ENCODE data around the gene FOXN3.
A peak's percentile ranks its signal among the peaks of the same experiment; 100 is the strongest.

FOXN3 gene

GRCh38 chr14:89339158-89339557, 77.9 kb downstream of the FOXN3 start:
- Mint-ChIP-seq H3K27me3 (no peaks in the 10 kb centered on the region), H3K36me3 (ENCODE audit: low read depth) (peaks cover 28% of the 10 kb centered on the region), H3K4me1 (ENCODE audit: low read depth) (peaks cover 57% of the 10 kb centered on the region), H3K4me3 (no peak overlapping the region), H3K27ac (no peak overlapping the region), H3K9me3 (no peaks in the 10 kb centered on the region)

DNA sequence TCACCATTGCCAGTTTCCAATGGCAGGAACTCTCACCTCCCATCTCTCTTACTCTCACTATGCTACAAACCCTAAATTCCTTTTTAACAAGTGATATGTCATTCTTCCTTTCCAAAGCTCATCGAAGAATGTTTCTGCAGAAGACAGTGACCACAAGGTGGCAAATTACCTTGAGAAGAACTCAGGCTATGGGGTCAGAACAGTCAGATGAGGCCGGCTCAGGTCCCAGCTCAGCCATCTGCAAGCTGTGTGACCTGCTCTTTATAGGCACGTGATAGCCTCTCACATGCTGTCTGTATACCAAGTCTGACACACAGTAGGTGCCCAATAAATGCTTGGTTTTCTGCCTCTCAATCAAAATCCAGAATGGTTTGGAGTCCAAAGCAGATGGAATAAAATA, 80.7 kb downstream of the FOXN3 start:
- no peak overlapping the region for H3K27ac Mint-ChIP-seq
- H3K27me3 Mint-ChIP-seq: no peaks in the 10 kb centered on the region
- H3K36me3 Mint-ChIP-seq (ENCODE audit: low read depth): peaks cover 33% of the 10 kb centered on the region
- H3K4me1 Mint-ChIP-seq (ENCODE audit: low read depth): peaks cover 62% of the 10 kb centered on the region
- no peaks in the 10 kb centered on the region for H3K9me3 Mint-ChIP-seq
- H3K4me3 Mint-ChIP-seq: no peak overlapping the region

- Mint-ChIP-seq H3K4me1 (ENCODE audit: low read depth) (peaks cover 49% of the 10 kb centered on the region), H3K9me3 (no peaks in the 10 kb centered on the region), H3K27me3 (no peaks in the 10 kb centered on the region), H3K27ac (no peak overlapping the region), H3K36me3 (ENCODE audit: low read depth) (peaks cover 40% of the 10 kb centered on the region), H3K4me3 (no peak overlapping the region)
These were observed 85.0 kb downstream of the FOXN3 start for GRCh38 chr14:89332031-89332430.

DNA sequence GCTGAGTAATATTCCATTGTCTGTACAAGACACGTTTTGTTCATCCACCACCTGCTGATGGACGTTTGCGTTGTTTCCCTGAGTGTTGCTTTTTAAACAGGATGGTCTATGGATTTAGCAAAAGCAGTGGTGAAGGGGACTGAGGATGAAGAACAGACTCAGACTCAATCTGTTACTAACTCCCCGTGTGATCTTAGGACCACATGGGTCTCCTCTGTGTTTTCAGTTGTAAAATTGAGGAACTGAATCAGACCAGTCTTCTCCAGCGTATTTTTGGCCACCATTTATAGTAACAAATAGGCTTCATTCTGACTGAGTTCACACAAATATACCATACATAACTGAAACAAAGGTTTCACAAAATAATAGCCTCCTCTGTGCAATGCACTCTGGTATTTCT, 85.6 kb downstream of the FOXN3 start:
- H3K36me3 Mint-ChIP-seq (ENCODE audit: low read depth): peaks cover 43% of the 10 kb centered on the region
- H3K4me3 Mint-ChIP-seq: no peak overlapping the region
- H3K4me1 Mint-ChIP-seq (ENCODE audit: low read depth): peaks cover 43% of the 10 kb centered on the region
- H3K9me3 Mint-ChIP-seq: no peaks in the 10 kb centered on the region
- no peaks in the 10 kb centered on the region for H3K27me3 Mint-ChIP-seq
- H3K27ac Mint-ChIP-seq: no peak overlapping the region

DNA sequence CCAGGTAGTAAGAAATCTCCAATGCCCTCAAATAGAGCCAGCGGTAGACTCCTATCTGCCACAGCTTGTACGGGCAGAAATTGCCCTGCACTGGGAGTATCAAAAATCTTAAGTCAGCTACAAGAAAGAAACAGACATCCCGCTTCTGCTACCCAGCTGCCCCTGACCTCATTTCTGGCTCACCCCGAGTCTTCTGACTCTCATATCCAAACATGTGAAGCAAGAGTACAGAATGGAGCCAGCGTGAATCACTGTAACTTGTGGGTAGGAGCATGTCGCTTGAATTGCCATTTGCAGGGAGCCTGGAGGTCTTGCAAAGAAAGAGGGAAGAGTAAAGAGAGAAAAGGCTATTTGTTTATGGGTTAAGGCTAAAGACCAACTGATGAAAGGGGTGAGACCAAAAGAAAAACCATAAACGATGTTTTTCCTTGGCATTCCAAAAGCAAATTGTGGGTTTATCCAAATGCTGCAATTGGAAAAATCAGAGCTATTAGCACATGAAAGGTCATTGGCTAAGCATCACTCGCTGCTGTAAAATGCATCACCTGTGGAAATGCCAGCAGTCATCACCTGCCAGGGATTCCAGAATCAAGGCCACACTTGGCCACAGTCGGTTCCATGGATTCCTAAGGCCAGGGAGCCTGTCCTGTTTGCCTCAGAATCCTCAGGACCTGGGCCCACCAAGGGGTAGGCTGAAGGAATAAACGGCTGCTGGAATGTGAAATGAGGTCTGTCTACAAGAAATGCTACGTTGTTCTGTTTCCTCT, 86.6 kb downstream of the FOXN3 start:
- peaks cover 1% of the 10 kb centered on the region for H3K9me3 Mint-ChIP-seq
- H3K27me3 Mint-ChIP-seq: no peaks in the 10 kb centered on the region
- H3K4me1 Mint-ChIP-seq (ENCODE audit: low read depth): peaks cover 48% of the 10 kb centered on the region
- no peak overlapping the region for H3K4me3 Mint-ChIP-seq
- no peak overlapping the region for H3K27ac Mint-ChIP-seq
- peaks cover 52% of the 10 kb centered on the region for H3K36me3 Mint-ChIP-seq (ENCODE audit: low read depth)

- peaks cover 48% of the 10 kb centered on the region for H3K36me3 Mint-ChIP-seq (ENCODE audit: low read depth)
- no peak overlapping the region for H3K27ac Mint-ChIP-seq
- no peak overlapping the region for H3K4me3 Mint-ChIP-seq
- H3K9me3 Mint-ChIP-seq: peaks cover 4% of the 10 kb centered on the region
- H3K27me3 Mint-ChIP-seq: no peaks in the 10 kb centered on the region
- peaks cover 65% of the 10 kb centered on the region for H3K4me1 Mint-ChIP-seq (ENCODE audit: low read depth)
These were observed 89.2 kb downstream of the FOXN3 start for GRCh38 chr14:89327771-89328212.

DNA sequence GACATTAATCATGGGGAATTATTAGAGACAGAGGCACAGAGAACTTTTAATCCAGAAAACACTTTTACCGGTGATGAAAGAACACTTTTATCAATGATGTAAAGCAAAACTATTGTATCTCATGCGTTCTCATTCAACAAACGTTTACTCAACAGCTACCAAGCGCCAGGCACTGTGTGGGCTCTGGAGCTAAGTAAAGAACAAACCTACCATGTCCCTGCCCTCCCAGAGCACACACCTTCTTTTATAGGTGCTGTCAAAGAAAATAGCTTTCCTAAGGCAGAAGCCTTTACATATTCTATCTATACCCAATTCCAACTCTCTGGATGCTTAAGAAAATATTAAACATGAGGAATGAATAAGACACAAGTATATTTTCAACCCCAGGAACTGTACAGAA, 91.1 kb downstream of the FOXN3 start:
- H3K27me3 Mint-ChIP-seq: no peaks in the 10 kb centered on the region
- H3K9me3 Mint-ChIP-seq: peaks cover 4% of the 10 kb centered on the region
- no peak overlapping the region for H3K27ac Mint-ChIP-seq
- H3K4me1 Mint-ChIP-seq (ENCODE audit: low read depth): peaks cover 55% of the 10 kb centered on the region
- peaks cover 52% of the 10 kb centered on the region for H3K36me3 Mint-ChIP-seq (ENCODE audit: low read depth)
- no peak overlapping the region for H3K4me3 Mint-ChIP-seq

- H3K9me3 Mint-ChIP-seq: peaks cover 4% of the 10 kb centered on the region
- peaks cover 54% of the 10 kb centered on the region for H3K4me1 Mint-ChIP-seq (ENCODE audit: low read depth)
- H3K4me3 Mint-ChIP-seq: no peak overlapping the region
These were observed 91.6 kb downstream of the FOXN3 start for GRCh38 chr14:89325299-89325883.

GRCh38 chr14:89324501-89325298, 92.3 kb downstream of the FOXN3 start:
- Mint-ChIP-seq H3K4me3 (no peak overlapping the region), H3K9me3 (peaks cover 7% of the 10 kb centered on the region), H3K27me3 (no peaks in the 10 kb centered on the region), H3K4me1 (ENCODE audit: low read depth) (peaks cover 48% of the 10 kb centered on the region), H3K27ac (no peak overlapping the region), H3K36me3 (ENCODE audit: low read depth) (peaks cover 56% of the 10 kb centered on the region)

More at GRCh38 chr14:89325299-89325883, 91.6 kb downstream of the FOXN3 start:
- no peaks in the 10 kb centered on the region for H3K27me3 Mint-ChIP-seq
- peaks cover 56% of the 10 kb centered on the region for H3K36me3 Mint-ChIP-seq (ENCODE audit: low read depth)
- H3K27ac Mint-ChIP-seq: peak overlapping the region; percentile 23

GRCh38 chr14:89320381-89321000, 96.5 kb downstream of the FOXN3 start:
- Mint-ChIP-seq H3K36me3 (ENCODE audit: low read depth) (peaks cover 53% of the 10 kb centered on the region), H3K27me3 (no peaks in the 10 kb centered on the region), H3K27ac (no peak overlapping the region), H3K4me1 (ENCODE audit: low read depth) (peaks cover 54% of the 10 kb centered on the region), H3K4me3 (no peak overlapping the region), H3K9me3 (peaks cover 13% of the 10 kb centered on the region)

GRCh38 chr14:89319687-89320086, 97.3 kb downstream of the FOXN3 start:
- peaks cover 10% of the 10 kb centered on the region for H3K9me3 Mint-ChIP-seq
- H3K27ac Mint-ChIP-seq: no peak overlapping the region
- H3K27me3 Mint-ChIP-seq: no peaks in the 10 kb centered on the region
- no peak overlapping the region for H3K4me3 Mint-ChIP-seq
- peaks cover 58% of the 10 kb centered on the region for H3K36me3 Mint-ChIP-seq (ENCODE audit: low read depth)
- peaks cover 53% of the 10 kb centered on the region for H3K4me1 Mint-ChIP-seq (ENCODE audit: low read depth)

- H3K27me3 Mint-ChIP-seq: no peaks in the 10 kb centered on the region
- H3K4me3 Mint-ChIP-seq: no peak overlapping the region
- peaks cover 43% of the 10 kb centered on the region for H3K4me1 Mint-ChIP-seq (ENCODE audit: low read depth)
- peaks cover 66% of the 10 kb centered on the region for H3K36me3 Mint-ChIP-seq (ENCODE audit: low read depth)
- H3K9me3 Mint-ChIP-seq: peaks cover 10% of the 10 kb centered on the region
- H3K27ac Mint-ChIP-seq: peak overlapping the region; percentile 32
These were observed 99.9 kb downstream of the FOXN3 start for GRCh38 chr14:89317051-89317691.

- H3K9me3 Mint-ChIP-seq: peaks cover 10% of the 10 kb centered on the region
- H3K4me3 Mint-ChIP-seq: no peak overlapping the region
- no peaks in the 10 kb centered on the region for H3K27me3 Mint-ChIP-seq
- peaks cover 42% of the 10 kb centered on the region for H3K4me1 Mint-ChIP-seq (ENCODE audit: low read depth)
- no peak overlapping the region for H3K27ac Mint-ChIP-seq
- peaks cover 59% of the 10 kb centered on the region for H3K36me3 Mint-ChIP-seq (ENCODE audit: low read depth)
These were observed 101.3 kb downstream of the FOXN3 start for GRCh38 chr14:89315493-89316470.
